HG02938 (cell line): ENCODE measurements around the gene OR14C36.
"Not testable (repeated sequence)": the region's sequence is repeated elsewhere in the genome, so short reads cannot be mapped to it uniquely, and the experiment has no call there.

Experiments
- ATAC-seq: cut with Tn5 transposase; IDR thresholded peaks from one replicate; pipeline ENCODE4 v1.9.1; 2021; ENCODE audit warnings: mild to moderate bottlenecking, moderate library complexity; ENCODE audit not compliant: unreplicated experiment

OR14C36 gene, protein sequence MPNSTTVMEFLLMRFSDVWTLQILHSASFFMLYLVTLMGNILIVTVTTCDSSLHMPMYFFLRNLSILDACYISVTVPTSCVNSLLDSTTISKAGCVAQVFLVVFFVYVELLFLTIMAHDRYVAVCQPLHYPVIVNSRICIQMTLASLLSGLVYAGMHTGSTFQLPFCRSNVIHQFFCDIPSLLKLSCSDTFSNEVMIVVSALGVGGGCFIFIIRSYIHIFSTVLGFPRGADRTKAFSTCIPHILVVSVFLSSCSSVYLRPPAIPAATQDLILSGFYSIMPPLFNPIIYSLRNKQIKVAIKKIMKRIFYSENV

DNA sequence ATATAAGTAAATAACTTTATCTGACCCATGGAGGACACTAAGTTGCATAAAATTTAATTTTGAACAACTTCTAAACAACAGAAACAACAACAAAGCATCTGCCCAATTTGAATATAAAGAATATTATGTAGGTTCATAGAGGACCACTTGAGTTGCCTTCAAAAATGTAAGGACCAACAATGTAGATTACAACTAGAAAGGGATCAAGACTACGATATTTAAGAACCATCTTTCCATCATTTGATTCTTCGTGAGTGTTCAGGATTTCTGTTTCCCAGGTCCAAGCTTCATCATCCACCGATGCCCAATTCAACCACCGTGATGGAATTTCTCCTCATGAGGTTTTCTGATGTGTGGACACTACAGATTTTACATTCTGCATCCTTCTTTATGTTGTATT, at the start of gene OR14C36:
TSS of gene OR14C36 (plus strand) at position 301 of the 400 bp plus-strand sequence. CDS start at position 301, 0 bp downstream.
- no peak for ATAC-seq

DNA sequence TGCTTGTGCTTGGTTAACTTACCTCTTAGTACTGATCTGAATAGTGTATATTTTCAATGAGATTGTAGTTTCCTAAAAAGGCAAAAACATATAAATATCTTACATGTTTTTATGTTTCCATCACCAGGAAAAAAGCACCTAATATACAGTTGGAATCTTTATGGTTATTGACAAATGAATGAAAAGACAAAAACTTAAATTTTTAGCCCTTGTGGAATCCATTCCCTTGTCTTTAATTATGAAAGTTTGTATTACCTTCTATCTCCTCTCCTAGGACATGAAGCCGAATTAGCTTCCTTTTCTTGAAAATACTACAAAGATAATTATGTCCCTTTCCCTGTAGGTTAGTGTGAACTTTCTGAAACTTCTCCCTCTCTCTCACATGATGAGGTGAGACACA, 45.3 kb upstream of the OR14C36 start, which contains the start of gene OR2T12:
TSS of gene OR2T12 (minus strand) at position 101 of the 400 bp plus-strand sequence. CDS start 7,846 bp downstream, outside the sequence.
- no peak for ATAC-seq

DNA sequence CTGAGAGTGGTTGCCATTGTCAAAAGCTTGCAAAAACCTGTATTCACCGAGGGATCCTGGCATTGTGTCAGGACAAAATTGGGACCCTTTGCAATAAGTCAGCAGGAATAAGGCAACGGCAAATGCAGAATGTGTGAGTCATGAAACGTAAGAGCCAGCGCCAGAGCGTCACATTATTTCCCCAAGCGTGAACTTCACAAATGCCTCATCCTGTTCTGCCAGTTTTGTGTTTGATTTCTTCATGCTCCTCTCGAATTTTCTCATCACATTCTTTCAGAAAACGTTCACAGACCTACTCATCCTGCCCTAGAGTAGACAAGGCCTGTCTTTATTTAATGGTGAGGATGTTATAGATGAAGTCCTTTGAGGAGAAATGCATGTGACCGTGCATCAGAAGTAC, 42.9 kb upstream of the OR14C36 start:
- not testable (repeated sequence) for ATAC-seq

DNA sequence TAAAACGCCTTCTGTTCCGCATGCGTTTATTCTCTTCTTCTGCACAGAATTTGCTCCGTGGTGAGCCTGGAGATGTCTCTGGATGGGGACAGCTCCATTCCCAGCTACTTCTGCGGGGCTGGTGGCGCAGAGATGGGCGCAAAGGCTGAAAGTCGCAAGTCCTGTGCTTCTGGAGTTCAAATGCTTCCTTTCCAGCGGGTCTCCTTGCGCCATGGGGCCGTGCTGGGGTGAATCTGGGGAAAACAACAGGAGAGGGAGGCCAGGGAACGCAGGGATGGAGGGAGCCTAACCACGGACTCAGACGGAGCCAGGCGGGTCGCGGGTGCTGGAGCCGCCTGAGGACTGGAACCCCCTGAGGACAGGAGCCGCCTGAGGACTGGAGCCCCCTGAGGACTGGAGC, 42.5 kb upstream of the OR14C36 start:
- no peak for ATAC-seq

DNA sequence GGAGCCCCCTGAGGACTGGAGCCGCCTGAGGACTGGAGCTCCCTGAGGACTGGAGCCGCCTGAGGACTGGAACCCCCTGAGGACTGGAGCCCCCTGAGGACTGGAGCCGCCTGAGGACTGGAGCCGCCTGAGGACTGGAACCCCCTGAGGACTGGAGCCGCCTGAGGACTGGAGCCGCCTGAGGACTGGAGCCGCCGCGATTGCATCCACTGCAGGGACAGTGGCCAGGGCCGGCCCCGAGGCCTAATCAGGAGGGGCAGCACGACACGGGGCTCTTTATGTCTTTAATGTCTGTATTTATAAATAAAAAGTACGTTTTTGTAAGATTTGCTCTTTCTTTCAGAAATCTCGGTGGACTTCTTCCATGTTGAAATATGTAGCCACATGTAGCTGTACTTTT, 41.8 kb upstream of the OR14C36 start:
- not testable (repeated sequence) for ATAC-seq

DNA sequence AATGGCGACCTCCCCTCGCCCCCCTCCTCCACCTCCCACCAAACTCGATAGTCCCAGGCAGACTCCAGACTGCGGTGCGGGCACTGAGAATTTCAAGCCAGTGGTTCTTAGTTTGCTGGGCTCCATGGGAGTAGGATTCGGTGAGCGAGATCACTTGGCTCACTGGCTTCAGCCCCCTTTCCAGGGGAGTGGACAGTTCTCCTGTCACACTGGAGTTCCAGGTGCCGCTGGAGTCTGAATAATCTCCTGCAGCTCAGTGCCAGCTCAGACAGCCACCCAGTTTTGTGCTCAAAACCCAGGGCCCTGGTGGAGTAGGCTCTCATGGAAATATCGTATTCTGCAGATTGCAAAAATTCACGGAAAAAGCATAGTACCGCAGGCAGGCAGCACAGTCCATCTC, 31.8 kb upstream of the OR14C36 start:
- no peak for ATAC-seq

DNA sequence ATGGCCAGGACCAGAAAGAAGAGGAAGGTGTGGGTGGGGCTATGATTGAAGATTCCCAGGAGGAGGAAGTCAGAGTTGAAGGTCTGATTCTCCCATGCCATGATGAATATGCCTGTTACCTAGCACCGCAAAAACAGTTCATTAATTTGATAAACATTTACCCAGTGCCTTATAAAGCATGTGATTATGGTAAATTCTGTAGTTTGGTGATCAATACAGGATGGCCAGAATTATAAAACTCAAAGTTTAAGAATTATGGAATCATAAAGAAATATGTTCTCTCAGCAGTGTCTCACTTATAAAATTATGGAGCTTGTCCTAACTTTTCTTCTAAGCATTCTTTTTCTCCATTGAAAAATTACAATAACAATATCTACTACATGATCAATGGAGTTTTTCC, 24.1 kb upstream of the OR14C36 start, which contains the start of gene OR2M7:
TSS of gene OR2M7 (minus strand) at position 101 of the 400 bp plus-strand sequence. CDS start at position 101, 0 bp downstream.
- no peak for ATAC-seq

DNA sequence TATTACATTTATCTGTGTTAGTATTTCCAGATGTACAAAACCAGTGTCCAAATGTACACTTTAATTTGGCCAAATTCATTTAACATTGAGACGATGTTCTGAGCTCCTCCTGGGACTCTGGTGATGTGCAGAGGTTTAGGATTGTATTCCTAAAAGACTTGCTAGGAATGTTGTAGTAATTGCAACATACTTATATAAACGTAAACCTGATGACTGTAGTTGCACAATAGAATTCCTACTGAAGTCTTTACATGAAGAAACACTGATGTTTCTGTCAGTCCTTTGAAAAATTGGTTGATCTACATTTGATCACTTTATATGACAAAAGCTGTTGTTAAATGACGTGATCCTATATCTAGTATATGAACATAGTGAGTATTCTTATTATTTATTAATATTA, 5.1 kb upstream of the OR14C36 start:
- no peak for ATAC-seq

DNA sequence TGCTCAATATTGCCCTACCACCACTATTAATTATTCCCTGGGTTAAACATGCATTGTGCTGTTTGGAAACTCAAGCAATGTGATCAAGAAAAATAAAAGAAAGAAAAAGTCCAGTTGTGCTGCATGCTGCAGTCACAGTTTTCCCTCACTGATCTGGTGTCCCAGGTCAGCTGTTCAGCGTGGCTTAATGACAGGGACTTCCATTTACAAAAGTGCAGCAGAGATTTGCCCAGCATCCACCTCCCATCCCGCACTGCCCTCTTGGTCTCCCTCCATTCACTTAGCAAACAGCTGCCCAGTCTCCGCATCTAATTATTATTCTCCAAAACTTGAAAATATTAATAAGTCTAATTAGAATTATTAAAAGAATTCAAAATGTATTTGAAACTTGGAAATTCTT, 10.8 kb downstream of the OR14C36 start:
- no peak for ATAC-seq

DNA sequence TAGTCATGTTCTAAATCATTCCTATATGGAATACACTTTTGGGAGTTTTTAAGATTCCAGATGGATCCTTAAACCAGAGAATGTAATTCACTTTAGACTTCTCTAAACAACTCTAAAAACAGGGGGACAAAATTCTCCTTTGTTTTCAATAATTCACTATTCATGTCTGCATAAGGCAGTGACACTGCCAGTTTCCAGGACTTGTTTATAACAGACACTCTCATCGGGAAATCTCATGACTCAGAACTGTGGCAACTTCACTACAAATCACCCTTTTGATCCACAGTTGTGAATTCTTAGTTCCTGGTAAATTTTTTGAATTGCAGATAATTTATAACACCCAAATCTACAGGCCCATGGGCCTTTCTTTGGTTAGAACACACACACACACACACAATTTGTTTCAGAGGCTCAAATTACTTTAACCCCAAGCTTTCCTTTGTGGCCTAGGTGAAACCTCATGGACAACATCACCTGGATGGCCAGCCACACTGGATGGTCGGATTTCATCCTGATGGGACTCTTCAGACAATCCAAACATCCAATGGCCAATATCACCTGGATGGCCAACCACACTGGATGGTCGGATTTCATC, 12.6 kb downstream of the OR14C36 start, which contains the start of gene OR2T4:
TSS of gene OR2T4 (plus strand) at position 545 of the 595 bp plus-strand sequence. CDS start at position 545, 0 bp downstream.
- ATAC-seq: no peak

DNA sequence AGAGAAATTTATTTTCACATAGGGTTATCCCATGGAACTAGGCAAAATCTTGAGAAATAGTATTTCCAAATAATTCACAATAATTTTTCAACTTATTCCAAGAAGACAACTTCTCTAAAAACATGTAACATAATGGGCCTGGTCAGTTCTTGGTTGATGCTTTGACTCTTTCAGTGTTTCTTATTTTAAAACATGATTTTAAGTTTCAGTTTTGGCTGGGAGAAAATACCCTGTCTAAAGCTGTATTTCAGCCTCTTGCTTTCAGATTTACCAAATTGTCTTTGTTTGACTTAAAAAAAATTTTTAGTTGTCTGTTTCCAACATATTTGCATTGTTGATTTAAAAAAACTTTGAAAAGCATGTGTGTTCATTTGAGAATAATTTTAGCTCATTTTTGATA, 18.0 kb downstream of the OR14C36 start:
- ATAC-seq: no peak

DNA sequence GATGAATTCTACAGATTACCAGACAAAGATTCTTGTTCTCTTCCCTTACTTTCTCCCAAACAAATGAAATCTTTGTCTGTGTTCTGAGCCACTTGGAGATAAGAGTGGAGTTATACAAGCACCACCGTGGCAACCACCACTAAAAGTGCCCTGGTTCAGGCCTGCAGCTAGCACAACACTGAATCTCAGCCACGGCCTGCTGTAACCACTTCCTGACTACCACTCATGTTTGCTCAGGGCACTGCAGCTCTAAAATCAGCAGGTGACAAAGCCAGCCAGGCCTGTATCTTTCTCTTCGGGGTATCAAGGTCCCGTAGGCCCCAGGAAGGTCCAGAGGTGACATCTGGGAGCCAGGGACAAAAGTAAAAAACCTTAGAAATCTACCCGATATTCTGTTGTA, 23.8 kb downstream of the OR14C36 start:
- ATAC-seq: no peak

DNA sequence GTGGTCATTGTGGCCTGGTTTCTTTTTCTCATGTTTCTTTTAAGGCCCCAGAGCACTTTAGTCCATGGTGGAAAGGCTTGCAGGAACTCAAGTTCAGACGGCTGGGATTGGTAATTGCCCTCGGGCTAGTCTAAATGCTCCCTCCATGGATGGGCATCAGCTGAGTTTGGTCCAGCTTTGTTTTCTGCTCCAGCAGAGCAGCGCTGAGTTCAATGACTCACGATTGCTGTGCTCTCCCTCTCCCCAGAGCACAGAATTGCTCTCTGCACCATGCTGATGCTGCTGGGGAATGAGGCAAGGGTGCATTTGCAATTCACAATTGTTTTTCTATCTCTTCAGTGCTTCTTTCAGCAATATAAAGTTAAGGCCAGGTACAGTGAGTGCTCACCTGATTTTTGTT, 25.2 kb downstream of the OR14C36 start:
- no peak for ATAC-seq

DNA sequence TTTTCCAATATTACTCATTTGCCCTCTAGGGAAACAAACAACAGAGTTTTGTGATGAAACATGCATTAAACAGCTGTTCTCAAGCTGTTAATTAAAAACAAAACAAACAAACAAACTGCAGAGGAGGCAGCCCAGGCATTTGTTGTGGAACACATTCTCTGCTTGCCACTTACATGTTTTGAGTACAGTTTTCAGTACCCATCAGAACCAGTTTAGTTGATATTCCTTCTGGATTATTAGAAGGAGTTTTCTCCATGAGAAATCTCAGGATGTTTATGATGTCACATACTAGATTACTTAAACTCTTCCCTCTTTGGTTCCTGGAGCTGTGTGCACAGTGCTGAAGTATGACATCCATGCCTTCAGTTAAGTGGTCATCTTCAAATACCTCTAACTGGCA, 26.9 kb downstream of the OR14C36 start, which contains the start of gene OR2T6:
TSS of gene OR2T6 (plus strand) at position 301 of the 400 bp plus-strand sequence. CDS start 11,863 bp downstream, outside the sequence.
- no peak for ATAC-seq

DNA sequence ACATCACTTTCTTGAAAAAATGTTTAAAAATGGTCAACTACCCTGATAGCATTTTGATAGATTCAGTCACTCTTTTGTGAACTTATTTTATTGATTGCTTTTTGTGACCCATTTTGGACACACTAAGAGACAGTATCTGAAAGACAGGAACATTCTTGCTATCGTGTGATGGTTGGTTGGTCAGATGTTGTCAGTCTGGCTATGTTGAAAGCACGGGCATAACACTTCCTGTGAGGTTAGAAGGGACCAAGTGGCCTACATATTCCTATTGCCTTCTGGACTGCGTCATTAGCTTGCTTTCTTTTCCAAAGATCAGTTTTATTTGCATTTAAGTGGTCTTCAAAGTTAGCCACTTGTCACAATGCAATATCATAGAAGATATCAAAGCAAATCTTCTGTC, 28.3 kb downstream of the OR14C36 start:
- no peak for ATAC-seq

DNA sequence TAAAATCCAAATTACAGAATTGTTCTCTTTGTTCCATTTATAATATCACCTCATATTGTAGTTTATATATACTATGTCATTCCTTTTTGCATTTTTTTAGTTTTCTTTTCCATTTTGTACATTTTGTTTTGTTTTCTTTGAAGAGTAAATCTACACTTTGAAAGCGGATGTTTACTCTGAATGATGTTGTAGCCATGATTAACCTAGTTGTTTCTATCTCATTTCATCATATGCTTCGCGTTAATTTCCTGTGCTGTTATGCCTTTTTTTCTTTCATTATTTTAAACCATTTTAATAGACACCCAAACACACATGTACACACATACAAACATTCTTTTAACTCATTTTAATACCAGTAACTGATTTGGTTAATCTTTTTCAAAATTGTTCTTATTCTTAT, 32.3 kb downstream of the OR14C36 start:
- no peak for ATAC-seq

DNA sequence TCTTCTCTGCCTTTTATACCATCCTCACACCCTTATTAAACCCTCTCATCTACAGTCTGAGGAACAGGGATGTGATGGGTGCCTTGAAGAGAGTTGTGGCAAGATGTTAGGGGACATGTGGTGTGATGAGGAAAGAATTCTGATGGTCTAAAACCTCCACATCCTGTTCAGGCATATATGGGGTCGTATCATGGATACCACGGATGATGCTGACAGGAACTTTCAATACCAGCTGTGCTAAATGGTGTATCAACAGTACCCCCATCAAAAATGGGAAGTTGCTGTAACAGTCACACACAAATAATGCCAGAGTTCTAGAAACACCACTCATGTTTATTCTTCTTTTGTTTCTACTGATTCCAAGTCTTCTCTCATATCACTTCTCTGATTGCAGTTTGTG, 39.9 kb downstream of the OR14C36 start:
- ATAC-seq: no peak

DNA sequence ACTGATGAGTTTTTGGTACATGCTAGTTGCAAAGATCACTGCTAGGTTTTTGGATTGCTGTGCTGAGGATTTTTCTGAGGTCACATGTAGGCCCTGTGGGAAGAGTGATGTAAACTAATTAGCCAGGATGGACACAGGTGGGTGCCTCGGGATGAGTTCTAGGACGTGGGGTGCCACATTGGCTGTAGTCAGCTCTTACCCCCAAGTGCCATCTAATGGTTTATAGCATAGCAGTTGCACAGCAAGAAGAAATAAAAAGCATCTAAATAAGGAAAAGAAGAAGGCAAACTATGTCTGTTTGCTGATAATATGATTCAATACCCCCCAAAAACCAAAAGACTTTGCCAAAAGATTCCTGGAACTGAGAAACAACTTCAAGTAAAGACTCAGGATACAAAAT, 44.5 kb downstream of the OR14C36 start:
- no peak for ATAC-seq
